Measurements from ENCODE around the gene PCGF1.
"Not testable (repeated sequence)": the region's sequence is repeated elsewhere in the genome, so short reads cannot be mapped to it uniquely, and the experiment has no call there.

Gene PCGF1

DNA sequence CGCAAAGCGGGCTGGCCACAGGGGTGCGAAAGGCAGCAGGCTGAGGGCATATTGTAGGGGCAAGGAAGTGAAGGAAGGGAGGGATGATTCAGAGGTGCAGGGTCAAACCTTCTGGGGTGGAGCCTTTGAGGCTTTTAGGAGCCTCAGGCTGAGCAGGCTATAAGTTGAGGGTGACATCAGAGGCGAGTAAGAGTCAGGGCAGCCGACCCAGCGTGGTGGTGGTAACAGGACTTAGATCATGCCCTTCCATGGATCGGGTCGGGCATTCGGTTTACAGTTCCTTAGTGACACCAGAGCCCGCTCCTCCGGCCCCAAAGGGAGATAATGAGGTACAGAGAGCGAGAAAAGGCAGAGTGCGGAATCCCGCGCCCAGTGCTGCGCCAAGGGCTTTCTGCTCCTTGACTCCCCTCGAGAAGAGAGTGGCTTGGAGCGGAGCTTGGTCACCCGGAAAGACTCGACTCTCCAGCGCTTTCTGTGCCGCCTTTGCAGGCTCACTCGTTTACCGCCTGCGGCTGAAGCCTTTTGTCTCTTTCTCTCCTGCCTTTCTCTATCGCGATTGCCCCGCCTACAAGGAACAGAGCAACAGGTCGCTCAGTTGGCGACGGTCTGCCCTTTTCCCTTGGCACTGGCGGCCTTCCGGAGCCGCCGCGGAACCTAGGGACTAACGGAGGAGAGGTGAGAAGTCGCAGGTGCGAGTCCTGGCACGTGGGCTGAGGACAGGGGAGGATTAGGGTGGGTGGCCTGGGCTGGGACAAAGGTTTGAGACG is 8.8 kb downstream of the PCGF1 start:
- no peak for DNase-seq

DNA sequence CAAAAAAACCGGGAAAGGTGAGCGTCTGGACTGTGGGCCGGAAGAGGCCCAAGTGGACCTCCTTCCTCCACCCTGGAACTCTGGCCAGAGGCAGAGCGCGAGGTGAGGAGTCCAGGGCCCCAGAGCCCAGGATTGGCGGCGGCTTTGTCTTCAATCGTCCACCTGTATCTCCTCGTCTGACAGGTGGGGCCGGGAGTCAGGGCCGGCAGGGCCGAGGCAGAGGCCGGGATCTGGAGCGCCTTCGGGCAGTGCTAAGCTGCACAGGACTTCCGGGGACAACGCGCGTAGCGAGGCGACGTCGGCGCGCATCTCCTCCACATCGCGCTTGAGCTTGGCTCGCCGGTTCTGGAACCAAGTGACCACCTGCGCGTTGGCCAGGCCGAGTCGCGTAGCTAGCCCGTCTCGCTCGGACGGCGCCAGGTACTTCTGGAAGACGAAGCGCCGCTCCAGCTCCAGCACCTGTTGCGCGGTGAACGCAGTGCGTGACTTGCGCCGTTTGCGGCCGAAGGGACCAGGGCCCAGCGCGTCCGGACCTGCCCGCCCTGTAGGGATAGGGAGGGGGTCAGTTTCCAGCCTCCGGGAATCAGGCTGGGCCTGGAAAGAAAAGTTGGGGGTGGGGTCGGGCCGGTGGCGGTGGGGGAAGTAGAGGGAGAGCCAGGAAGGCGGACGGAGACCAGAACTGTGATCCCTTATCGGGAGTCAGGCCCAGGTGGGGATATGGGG is 9.6 kb downstream of the PCGF1 start:
- DNase-seq = no peak

DNA sequence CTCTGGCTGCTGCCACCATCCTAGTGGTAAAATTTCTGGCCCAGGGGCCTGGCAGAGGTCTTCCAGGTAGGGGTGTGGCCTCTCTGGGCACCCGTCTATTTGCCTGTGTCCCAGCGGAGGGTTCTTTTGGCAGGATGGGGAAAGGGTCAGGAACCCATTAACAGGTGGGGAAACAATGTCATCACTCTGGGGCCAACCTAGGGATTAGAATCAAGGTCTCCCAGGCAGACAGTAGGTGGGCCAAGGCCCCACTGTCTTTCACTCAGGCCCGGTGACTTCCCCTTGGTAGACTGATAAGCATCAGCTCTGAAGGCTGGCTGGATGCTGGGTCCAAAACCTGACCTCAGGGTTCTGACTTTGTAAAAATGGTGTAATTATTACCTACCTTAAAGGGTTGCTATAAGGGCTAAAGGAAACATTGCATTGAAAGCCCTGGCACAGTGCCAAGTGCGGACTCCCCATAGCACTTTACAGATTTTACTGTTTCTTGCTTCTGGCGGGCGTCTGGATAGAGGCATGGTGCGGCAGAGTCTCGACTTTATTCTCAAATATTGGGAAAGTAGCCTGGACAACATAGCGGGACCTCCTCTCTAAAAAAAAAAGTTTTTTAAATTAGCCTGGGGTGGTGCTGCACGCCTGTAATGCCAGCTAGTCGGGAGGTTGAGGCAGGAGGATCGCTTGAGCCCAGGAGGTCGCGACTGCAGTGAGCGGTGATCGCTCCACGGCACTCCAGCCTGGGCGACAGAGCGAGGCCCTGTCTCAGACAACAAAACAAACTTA is 10.3 kb downstream of the PCGF1 start:
- DNase-seq = no peak

DNA sequence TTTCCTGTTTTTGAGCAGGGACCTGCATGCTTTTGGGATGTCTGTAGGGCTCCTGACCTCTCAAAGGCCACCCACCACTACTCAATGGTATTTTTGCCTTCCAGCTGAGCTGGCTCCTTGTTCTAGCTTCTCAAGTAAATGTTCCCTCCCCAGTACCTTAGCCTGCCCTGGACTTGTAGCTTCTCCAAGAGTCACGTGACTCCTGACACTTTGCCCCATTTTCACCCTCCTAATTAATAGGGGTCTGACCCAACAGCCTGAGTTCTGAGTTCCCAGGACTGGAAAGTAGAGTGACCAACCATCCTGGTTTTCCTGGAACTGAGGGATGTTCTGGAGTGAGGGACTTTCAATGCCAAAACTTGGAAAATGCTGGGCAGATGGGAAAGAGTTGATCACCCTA is 12.1 kb downstream of the PCGF1 start:
- no peak for DNase-seq

DNA sequence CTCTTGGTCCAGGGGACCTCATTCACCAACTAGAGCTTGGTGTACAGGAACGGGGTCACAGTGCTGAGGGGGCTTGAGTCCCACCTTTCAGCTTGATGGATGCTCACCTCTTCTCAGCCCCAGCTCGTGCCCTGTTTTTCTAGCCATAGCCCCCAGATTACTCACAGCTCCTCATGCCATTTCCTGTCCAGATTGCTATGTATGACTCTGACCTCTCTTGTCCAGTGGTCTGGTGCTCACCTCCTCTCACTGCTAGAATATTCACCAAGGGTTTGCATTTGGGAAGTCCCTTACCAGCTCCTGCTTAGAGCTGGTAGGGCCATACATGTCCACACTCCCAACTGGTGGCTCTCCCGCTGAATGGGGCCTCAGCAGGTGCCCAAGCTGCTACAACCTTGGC is 13.9 kb downstream of the PCGF1 start:
- DNase-seq = no peak

DNA sequence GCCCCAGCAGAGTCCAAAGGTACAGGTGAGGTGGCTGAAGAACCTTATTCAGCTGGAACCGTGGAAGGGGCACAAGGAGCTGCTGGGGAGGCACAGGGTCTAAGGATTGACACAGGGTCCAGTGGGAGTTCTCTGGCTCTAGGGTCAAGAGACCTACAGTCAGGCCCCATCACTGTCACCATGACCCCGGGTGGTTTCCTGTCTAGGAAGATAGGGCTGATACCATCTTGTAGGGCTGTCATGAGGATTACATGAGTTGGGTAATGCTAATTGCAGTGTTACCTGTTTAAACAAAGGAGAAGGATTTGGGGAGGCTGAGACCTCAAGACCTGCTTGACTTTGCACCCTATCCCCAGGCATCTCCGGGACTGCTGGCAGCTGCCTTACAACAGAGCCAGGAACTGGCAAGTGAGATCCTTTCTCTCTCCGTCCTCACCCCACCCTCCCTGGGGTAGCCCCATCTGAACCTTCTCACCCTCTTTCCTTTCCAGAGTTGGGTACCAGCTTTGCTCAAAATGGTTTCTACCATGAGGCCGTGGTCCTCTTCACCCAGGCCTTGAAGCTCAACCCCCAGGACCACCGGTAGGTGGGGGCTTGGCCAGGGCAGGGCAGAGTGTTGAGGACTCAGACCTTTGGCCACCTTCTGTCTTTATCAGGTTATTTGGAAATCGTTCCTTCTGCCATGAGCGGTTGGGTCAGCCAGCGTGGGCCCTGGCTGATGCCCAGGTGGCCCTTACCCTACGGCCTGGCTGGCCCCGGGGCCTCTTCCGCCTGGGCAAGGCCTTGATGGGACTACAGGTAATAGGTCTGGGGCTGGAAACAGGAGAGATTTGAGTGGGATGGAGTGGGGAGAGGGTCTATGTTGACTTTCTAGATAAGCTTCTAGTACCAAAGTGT is 15.6 kb downstream of the PCGF1 start:
- DNase-seq = no peak

DNA sequence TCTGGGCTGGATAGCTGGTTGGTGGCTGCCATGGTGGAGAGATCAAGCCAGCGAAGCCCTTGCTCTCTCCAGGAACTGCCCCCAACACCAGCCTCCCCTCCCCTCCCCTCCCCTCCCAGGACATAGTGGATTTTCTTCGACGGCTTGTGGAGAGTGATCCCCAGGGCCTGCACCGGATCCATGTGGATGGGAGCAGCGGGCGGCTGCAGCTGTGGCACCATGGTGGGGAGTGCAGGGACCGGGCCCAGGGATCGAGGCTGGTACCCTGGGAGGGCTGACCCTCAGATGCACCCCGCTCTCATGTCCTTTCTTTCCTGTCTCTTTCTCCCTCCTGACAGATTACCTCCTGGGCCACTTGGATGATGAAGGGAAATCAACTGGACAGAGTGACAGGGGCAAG is 17.6 kb downstream of the PCGF1 start:
- DNase-seq = no peak

DNA sequence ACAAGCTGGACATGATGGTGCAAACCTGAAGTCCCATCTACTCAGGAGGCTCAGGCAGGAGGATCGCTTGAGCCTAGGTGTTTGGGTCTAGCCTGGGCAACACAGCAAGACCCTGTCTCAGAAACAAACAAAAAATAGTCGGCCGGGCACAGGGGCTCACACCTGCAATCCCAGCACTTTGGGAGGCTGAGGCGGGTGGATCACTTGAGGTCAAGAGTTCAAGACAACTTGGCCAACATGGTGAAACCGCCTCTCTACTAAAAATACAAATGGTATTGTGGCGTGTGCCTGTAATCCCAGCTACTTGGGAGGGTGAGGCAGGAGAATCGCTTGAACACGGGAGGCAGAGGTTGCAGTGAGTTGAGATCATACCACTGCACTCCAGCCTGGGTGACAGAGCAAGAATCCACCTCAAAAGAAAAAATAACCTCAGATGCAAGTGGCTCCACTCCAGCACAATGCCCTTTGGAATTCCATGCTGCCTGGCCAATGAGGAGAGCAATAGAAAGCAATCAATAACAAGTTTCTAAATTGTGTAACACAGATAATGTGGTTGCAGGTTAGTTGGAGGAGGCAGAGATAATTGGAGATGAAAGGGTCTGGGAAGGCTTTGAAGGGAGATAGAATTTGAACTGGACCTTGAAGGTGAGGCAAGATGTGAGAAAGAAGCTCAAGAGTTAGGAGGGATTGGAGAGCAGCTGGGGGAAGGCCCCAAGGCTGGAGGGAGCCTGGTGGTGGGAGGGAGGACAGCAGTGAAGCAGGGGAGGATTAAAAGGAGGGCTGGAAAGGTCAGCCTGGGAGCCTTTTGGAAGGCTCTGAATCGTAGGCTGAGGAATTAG is 18.6 kb downstream of the PCGF1 start:
- DNase-seq = no peak

DNA sequence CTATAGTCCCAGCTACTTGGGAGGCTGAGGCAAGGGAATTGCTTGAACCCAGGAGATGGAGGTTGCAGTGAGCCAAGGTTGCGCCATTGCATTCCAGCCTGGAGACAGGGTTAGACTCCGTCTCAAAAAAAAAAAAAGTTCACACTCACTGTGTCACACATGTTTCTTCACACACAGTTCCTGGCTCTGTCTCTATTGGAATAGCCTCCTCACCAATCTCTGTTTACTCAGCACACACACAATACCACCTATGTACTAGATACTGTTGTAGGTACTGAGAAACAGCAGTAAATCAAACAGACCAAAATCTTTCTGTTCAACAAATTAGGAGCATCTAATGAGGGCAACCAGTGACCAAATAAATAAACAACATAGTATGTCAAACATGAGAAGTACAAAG is 21.4 kb downstream of the PCGF1 start:
- no peak for DNase-seq

DNA sequence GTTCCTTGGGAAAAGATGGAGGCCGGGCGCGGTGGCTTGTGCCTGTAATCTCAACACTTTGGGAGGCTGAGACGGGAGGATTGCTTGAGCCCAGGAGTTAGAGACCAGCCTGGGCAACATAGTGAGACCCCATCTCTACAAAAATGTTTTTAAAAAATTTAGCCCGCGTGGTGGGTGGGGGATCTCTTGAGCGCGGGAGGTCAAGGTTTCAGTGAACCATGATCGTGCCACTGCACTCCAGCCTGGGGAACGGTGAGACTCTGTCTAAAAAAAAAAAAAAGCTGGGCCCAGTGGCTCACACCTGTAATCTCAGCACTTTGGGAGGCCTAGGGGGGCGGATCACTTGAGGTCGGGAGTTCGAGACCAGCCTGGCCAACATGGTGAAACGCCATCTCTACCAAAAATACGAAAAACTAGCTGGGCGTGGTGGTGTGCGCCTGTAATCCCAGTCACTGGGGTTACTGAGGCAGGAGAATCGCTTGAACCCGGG is 23.8 kb downstream of the PCGF1 start:
- DNase-seq = not testable (repeated sequence)

DNA sequence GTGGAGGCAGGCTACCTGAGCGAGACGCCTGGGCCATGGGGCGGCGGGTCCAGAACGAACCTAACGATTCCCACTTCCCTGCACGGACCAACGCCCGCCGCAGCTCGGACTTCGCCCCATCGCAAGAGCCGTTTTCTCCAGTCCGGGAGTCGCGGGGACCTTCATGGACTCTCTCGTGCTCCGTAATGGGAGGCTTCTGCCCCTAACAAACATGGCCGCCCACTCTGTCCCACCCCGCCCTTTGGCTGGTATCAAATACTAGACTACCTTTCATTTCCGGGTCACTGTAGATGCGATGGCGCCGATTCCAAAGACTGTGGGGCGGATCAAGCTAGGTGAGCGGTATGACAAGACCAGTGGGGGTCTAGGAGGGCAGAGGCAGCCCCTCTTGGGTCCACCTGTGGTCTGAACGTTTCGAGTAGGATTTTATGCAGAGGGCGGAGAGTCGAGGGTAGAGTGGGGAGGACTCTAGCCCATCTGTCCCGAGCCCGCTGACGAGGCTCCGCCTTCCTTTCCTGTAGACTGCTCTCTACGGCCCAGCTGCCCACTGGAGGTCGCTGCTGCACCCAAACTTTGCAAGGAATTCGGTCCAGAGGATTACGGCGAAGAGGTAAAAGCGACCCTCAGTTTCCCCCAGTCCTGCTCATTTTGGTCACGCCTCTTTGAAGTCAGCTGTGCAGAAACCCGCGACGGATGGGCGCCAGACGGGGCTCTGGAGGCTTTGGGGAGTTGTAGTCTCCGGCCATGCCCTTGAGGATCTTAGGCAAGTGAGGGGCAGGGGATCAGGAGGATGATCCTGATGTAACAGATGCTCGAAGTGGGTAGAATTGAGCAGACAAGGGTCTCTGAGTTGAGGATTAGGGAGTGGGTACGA is 24.5 kb downstream of the PCGF1 start, which contains the start of the genes CCDC142 and TTC31:
TSS of gene CCDC142 (minus strand) at position 198 of the 874 bp plus-strand sequence. CDS start at position 37, 161 bp downstream.
TSS of gene TTC31 (plus strand) at position 281 of the 874 bp plus-strand sequence. CDS start at position 296, 15 bp downstream.
- peak; percentile 96 for DNase-seq

DNA sequence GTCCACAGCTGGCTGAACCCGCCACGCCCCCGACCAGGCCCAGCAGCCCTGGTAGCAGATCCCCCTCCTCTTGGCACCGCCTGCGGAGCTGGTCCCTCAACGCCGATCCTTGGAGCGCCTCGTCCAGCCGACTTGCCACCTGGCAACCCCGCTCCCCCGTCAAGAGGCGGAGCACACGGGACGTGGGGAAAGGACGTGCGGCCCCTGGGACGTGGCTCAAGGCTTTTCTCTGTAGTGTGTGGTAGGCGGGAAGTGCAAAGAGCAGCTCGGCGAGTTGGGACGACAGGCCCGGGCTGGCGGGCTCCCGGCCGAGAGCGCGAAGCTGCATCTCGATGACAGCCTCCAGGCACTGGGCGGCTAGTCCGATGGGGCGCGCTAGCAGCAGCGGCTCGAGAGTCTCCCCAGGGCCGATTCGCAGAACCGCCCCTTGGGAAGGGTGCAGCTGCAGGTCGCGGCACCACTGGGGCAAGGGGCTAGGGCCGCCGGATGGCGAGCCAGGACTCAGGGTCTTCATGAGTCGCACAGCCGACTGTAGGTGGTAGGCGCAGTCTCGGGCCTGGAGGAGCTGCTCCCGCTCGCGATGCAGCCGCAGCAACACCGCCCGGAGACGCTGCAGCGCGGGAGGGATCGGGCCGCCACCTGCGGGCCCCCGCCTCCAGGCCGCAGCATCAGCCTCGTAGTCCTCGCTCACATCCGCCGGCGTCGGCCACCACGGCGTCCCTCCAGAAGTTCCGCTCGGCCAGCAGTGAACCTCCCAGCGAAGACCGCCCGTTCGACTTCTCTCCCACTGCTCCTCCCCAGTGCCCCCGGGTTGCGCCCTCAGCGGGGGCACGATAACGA is 25.3 kb downstream of the PCGF1 start:
- DNase-seq = peak; percentile 76

DNA sequence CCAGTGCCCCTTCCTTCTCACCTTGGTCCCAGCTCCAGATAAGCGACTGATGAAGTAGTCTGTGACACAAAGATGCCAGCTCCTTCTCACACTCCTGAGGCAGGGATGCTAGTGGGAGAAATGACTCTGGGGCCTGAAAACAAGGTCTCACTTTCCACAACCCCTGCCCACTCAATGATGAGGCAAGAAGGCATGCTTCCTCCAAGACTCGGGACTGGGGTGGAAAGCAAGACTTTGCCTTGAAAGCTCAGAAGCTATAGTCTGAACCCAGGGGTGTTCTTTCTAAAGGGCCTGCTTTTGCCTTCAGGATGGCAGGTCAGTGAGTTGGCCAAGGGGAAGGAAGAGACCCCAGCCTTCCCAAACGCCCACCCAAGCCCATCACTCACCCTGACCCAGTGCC is 26.1 kb downstream of the PCGF1 start:
- no peak for DNase-seq

DNA sequence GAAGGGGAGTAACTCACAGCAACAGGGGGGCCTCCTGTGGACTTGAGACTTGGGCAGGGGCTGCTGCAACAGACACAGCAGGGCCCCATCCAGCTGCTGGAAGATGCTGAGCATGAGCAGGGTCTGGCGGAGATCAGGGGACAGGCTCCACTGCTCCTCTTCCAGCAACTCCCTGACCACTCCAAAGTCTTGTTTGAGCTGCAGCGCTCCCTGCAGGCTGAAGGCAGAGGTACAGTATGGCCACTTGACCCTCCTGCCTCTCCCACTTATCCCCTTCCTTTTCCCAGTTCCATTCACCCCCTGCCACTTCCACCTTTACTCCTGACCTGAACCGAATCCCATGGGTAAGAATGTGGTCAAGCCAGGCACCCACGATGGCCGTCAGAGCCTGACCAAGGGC is 32.6 kb downstream of the PCGF1 start:
- DNase-seq = no peak

DNA sequence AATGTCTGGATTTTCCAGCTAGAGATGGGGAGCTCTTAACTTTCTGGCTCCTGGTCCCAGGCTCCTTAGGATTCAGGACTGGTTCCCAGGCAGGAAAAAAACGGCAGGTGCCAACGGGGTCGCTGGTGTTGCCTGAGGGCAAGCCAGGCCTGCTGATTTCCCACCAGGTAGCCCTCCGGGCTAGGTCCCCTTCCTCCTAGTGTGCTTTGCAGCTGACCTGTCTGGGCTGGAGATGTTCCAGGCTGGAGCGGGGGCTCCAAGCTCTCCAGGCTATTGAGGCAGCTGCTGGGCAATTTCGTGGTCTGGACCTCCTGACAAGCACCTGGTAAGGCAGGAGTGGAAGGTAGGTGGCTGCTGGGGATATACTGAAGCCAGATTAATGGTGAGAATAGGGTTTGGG is 33.0 kb downstream of the PCGF1 start:
- DNase-seq = no peak

DNA sequence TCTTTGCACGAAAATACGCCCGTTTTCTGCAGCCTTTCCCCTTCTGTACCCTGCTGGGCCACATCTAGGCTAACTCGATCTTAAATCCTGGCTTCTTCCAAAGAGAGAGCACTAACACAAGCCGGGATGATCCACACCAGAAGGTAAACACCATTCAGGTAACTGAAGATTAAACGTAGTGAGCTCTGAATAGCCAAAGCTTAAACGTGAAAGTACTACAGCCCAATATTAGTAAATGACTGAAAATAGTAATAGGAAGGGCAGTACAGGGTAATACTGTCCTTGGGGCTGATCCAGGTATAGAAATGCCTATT is 34.6 kb downstream of the PCGF1 start:
- DNase-seq = no peak

DNA sequence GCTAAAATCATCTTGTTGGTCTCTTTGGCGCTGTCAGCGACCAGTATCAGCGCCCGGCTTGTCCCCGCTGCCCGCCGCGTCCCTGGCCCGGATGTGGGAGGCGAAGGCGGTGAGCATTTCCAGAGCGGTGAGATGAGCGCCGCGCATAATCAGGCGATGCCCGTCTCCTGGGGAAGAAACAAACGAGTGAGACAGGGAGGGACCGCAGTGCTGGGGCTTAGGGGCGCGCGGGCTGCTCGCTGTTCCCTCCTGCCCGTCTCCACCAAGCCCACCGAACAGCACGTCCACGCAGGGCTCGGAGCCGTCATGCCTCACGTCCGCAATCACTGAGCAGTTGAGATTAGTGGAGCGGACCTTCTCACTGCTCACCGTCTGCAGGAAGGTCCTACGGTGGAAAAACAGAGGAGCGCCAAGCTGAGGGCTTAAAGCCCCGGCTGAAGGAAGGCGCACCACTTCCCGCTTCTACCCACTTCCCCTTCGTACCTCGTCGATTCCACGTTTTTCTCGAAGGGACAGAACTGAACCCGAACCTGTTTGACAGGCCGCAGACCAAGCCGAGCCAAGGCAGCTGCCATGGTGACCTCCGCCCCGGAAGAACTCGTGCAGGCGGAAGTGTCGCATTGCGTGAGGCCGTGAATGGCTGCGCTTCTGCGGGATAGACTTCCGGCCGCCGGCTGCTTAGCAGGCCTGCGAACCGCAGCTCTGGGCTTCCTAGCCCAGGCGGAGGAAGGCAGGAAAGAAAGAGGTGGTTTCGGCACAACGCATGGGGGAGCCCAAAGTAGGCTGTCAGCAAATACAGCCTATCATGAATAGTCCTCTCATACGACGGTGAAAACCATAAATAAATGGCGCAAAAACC is 35.2 kb downstream of the PCGF1 start, which contains the start of gene MRPL53:
TSS of gene MRPL53 (minus strand) at position 595 of the 859 bp plus-strand sequence. CDS start at position 575, 20 bp downstream.
- peak; percentile 95 for DNase-seq

Measured in midbrain (tissue), 1 donor.